GM12878 (cell line): Measurements from ENCODE around the gene MLPH.

Experiments used
- BACH1 ChIP-seq: fragments of 450-650 bp; IDR thresholded peaks from 2 replicates; pipeline ENCODE4 v1.6.1; 2017; ENCODE audit warnings: mild to moderate bottlenecking, borderline replicate concordance
- CHD2 ChIP-seq: IDR thresholded peaks from 2 replicates; pipeline ENCODE4 v1.6.1; 2011; ENCODE audit warnings: low read depth, low read length, improper control_type of control experiment, borderline replicate concordance
- EP300 ChIP-seq, 2 experiments: fragments of 150-350 bp in 1 of 2; IDR thresholded peaks; 2 replicates each; pipeline ENCODE4 v1.6.1; 2011 to 2012; ENCODE audit warnings: low read depth in 2 of 2, low read length in 2 of 2, borderline replicate concordance in 1 of 2, improper control_type of control experiment in 1 of 2, inconsistent platforms in 1 of 2; ENCODE audit not compliant: control insufficient read depth in 1 of 2
- EZH2 ChIP-seq: IDR thresholded peaks from 2 replicates; pipeline ENCODE4 v1.6.1; 2012; ENCODE audit warnings: low read depth, mild to moderate bottlenecking, control low read depth, inconsistent platforms, low read length, borderline replicate concordance; ENCODE audit not compliant: control insufficient read depth
- MTA2 ChIP-seq: fragments of 450-650 bp; IDR thresholded peaks from 2 replicates; pipeline ENCODE4 v1.6.1; 2016; ENCODE audit warnings: low read depth, mild to moderate bottlenecking, moderate library complexity
- NFYB ChIP-seq: IDR thresholded peaks from 2 replicates; pipeline ENCODE4 v1.6.1; 2011; ENCODE audit warnings: low read depth, mild to moderate bottlenecking, low read length, improper control_type of control experiment, moderate library complexity; ENCODE audit not compliant: insufficient read depth
- RB1 ChIP-seq: fragments of 450-650 bp; formaldehyde crosslinking; IDR thresholded peaks from 2 replicates; pipeline ENCODE4 v1.6.1; 2017; ENCODE audit warnings: mild to moderate bottlenecking, borderline replicate concordance
- RCOR1 ChIP-seq: conservative IDR thresholded peaks from 2 replicates; pipeline ENCODE4 v1.6.1; 2012; ENCODE audit warnings: low read depth, low read length, improper control_type of control experiment
- RFX5 ChIP-seq: IDR thresholded peaks from 2 replicates; pipeline ENCODE4 v1.6.1; 2011; ENCODE audit warnings: low read depth, low read length, improper control_type of control experiment
- SMC3 ChIP-seq: IDR thresholded peaks from 2 replicates; pipeline ENCODE4 v1.6.1; 2011; ENCODE audit warnings: low read length, improper control_type of control experiment, borderline replicate concordance
- TBL1XR1 ChIP-seq: IDR thresholded peaks from 2 replicates; pipeline ENCODE4 v1.6.1; 2012; ENCODE audit warnings: low read depth, low read length, improper control_type of control experiment
- TF ChIP-seq, protein P1 (sequence below), 3 experiments: IDR thresholded peaks in 2 of 3; conservative IDR thresholded peaks in 1 of 3; 2 replicates each; pipeline ENCODE4 v1.5.1; 2011; ENCODE audit warnings: low read depth in 3 of 3, low read length in 3 of 3, mild to moderate bottlenecking in 3 of 3, control low read depth in 2 of 3, moderate library complexity in 2 of 3, inconsistent platforms in 1 of 3, mixed read lengths in 1 of 3; ENCODE audit not compliant: control insufficient read depth in 2 of 3, insufficient read depth in 1 of 3; ENCODE audit errors: extremely low read depth in 1 of 3
- TF ChIP-seq, protein P2 (sequence below): IDR thresholded peaks from 2 replicates; pipeline ENCODE4 v1.6.1; 2012; ENCODE audit warnings: low read length, inconsistent platforms

DNA sequence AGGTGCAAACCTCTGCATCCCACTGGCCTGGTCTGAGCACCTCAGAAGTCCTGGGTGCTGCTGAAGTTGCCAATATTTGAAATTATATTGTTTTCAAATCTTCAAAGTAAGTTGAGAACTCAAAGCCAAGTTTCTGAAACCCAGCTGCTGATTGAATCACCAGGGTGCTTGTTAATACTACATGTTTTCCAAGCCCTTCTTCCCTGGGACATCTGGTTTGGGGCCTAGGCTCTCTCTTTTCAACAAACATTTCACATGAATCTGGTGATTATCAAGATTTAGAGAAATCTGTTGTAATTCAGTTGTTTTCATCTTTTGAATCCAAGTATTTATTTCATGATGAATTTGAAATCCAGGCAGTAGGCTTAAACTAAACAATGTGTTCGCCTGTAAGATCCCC lies 24.4 kb downstream of the MLPH start:
- TF ChIP-seq, protein P1, sequence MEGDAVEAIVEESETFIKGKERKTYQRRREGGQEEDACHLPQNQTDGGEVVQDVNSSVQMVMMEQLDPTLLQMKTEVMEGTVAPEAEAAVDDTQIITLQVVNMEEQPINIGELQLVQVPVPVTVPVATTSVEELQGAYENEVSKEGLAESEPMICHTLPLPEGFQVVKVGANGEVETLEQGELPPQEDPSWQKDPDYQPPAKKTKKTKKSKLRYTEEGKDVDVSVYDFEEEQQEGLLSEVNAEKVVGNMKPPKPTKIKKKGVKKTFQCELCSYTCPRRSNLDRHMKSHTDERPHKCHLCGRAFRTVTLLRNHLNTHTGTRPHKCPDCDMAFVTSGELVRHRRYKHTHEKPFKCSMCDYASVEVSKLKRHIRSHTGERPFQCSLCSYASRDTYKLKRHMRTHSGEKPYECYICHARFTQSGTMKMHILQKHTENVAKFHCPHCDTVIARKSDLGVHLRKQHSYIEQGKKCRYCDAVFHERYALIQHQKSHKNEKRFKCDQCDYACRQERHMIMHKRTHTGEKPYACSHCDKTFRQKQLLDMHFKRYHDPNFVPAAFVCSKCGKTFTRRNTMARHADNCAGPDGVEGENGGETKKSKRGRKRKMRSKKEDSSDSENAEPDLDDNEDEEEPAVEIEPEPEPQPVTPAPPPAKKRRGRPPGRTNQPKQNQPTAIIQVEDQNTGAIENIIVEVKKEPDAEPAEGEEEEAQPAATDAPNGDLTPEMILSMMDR (IDR thresholded peaks at IDR 0.05 in 2 of 3, conservative IDR thresholded peaks at IDR 0.05 in 1 of 3; ENCODE audit: control insufficient read depth in 2 of 3, extremely low read depth in 1 of 3, insufficient read depth in 1 of 3, low read depth in 3 of 3, low read length in 3 of 3), result no peak
- TF ChIP-seq EP300 (IDR thresholded peaks at IDR 0.05; ENCODE audit: borderline replicate concordance in 1 of 2, control insufficient read depth in 1 of 2, low read depth in 2 of 2, low read length in 2 of 2), result no peak
- no peak for TF ChIP-seq RFX5
- TF ChIP-seq, protein P2, sequence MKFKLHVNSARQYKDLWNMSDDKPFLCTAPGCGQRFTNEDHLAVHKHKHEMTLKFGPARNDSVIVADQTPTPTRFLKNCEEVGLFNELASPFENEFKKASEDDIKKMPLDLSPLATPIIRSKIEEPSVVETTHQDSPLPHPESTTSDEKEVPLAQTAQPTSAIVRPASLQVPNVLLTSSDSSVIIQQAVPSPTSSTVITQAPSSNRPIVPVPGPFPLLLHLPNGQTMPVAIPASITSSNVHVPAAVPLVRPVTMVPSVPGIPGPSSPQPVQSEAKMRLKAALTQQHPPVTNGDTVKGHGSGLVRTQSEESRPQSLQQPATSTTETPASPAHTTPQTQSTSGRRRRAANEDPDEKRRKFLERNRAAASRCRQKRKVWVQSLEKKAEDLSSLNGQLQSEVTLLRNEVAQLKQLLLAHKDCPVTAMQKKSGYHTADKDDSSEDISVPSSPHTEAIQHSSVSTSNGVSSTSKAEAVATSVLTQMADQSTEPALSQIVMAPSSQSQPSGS, result no peak
- no peak for TF ChIP-seq BACH1
- TF ChIP-seq RB1, result no peak
- TF ChIP-seq MTA2, result no peak
- no peak for TF ChIP-seq CHD2
- no peak for TF ChIP-seq NFYB
- no peak for TF ChIP-seq RCOR1
- TF ChIP-seq EZH2, result no peak
- no peak for TF ChIP-seq SMC3
- TF ChIP-seq TBL1XR1, result no peak
